Sigmoid colon (tissue), 7 donors: ENCODE results near the gene LPAR2. TPM values are rescaled to one million over a fixed set of nuclear protein-coding genes. Genes with fewer than 3 reads are reported as not detected.

Experiments
- DNase-seq: peaks from one replicate; pipeline ENCODE4 v3.0.0-alpha.2; 2019
- H3K27ac ChIP-seq, 4 donors: fragments of 200-600 bp; sonication (generic); one replicate each; pipeline ENCODE4 v1.5.1; 2016 to 2019; ENCODE audit warnings: mild to moderate bottlenecking in 1 of 4
- H3K27me3 ChIP-seq, 3 donors: fragments of 200-600 bp; sonication (generic); one replicate each; pipeline ENCODE4 v1.5.1; 2019; ENCODE audit warnings: mild to moderate bottlenecking in 1 of 3
- H3K36me3 ChIP-seq, 4 donors: fragments of 200-600 bp; sonication (generic); one replicate each; pipeline ENCODE4 v1.5.1; 2016 to 2019
- H3K4me1 ChIP-seq, 4 donors: fragments of 200-600 bp; sonication (generic); one replicate each; pipeline ENCODE4 v1.5.1; 2017 to 2019
- H3K4me3 ChIP-seq, 4 donors: fragments of 200-600 bp; sonication (generic); one replicate each; pipeline ENCODE4 v1.5.1; 2017 to 2019; ENCODE audit warnings: mild to moderate bottlenecking in 2 of 4, moderate library complexity in 1 of 4
- H3K9me3 ChIP-seq, 4 donors: fragments of 200-600 bp in 3 of 4; sonication (generic) in 3 of 4; one replicate each; pipeline versions ENCODE4 v1.5.1 to v1.6.1; 2013 to 2019
- EP300 ChIP-seq, 4 donors: sonication (generic); formaldehyde crosslinking; IDR thresholded peaks; one replicate each; pipeline ENCODE4 v1.6.1; 2017; ENCODE audit warnings: antibody characterized with exemption in 4 of 4
- POLR2A ChIP-seq, 2 donors: fragments of 450-650 bp; IDR thresholded peaks; one replicate each; pipeline ENCODE4 v1.6.1; 2016; ENCODE audit warnings: antibody characterized with exemption in 2 of 2, mild to moderate bottlenecking in 2 of 2, moderate library complexity in 2 of 2
- POLR2AphosphoS5 ChIP-seq, 4 donors: sonication (generic); formaldehyde crosslinking; IDR thresholded peaks; one replicate each; pipeline ENCODE4 v1.6.1; 2017; ENCODE audit warnings: antibody characterized with exemption in 4 of 4
- WGBS, 2 donors: extraction: QIAGEN DNeasy Blood & Tissue Kit; methylation state at CpG; one replicate each; pipeline ENCODE4 v1.1.7; 2013; 5-methylcytosine and 5-hydroxymethylcytosine counted together
- intact Hi-C: fragments of 100-400 bp; cut with DNase I; formaldehyde crosslinking; loops from one replicate; pipeline ENCODE4 v1.15.1; 2023
- polyA plus RNA-seq, 3 donors: library from polyadenylated mRNA; stranded (reverse); fragments of 200-250 nt; gene quantifications; one replicate each; pipeline ENCODE4 v1.2.3, GENCODE V29; 2013
- total RNA-seq, 4 donors: library from RNA; depleted of rRNA; stranded (reverse); fragments of >200 nt; gene quantifications; one replicate each; pipeline ENCODE4 v1.1.0, GENCODE V29; 2016
- TF ChIP-seq, protein P1 (sequence below), 4 experiments: fragments of 450-650 bp in 3 of 4; fragments of 200-600 bp in 1 of 4; IDR thresholded peaks; one replicate each; pipeline ENCODE4 v1.5.1; 2016 to 2019; ENCODE audit warnings: antibody characterized with exemption in 4 of 4, mild to moderate bottlenecking in 3 of 4, moderate library complexity in 2 of 4
- donor health status: healthy with polysubstance abuse.
- donor health status: Bipolar disorder and iron deficiency.
- donor health status: healthy.

Gene LPAR2
- total and polyA plus RNA-seq, 7 donors = 0.33 to 19.9 (median 3.6) TPM

DNA sequence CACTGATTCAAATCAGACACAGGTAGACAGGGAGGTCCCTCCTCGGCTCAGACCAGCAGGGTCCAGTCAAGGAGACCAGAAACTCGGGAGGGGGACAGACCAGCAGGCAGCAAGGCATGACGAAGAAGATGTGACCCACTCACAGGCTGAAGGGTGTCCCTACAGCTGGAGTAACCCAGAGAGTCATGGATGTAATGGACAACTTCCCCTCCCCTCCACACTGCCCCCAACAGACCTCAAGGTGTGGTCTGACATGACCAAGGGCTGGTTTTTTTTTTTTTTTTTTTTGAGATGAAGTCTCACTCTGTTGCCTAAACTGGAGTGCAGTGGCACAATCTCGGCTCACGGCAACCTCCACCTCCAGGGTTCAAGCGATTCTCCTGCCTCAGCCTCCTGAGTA is 43.7 kb downstream of the LPAR2 start:
- Histone ChIP-seq H3K4me3 (no peak overlapping the region), H3K36me3 (no peaks in the 10 kb centered on the region), H3K27ac (no peak overlapping the region), H3K9me3 (no peaks in the 10 kb centered on the region), H3K27me3 (no peaks in the 10 kb centered on the region), H3K4me1 (no peaks in the 10 kb centered on the region)
- 95 to 96% methylated on average over 6 of the region's 6 CpGs for WGBS, 2 donors
- DNase-seq = no peak
- intact Hi-C loops = no loop called here
- TF ChIP-seq POLR2A (IDR thresholded peaks at IDR 0.05) = no peak

DNA sequence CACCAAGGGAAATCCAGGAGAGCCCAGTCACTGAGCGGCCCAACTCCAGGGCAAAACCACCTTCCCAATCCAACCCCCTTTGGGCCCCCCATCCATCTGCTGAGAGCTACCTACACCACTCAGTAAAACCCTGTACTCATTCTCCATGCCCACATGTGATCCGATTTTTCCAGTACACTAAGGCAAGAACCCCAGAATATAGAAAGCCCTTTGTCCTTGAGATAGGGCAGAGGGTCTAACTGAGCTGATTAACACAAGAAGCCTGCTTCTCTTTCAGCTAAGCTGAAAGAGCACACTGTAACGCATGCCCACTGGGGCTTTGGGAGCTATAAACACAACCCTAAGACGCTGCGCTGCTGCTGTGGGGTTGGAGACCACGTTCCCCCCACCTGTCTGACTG is 45.5 kb downstream of the LPAR2 start:
- no peaks in the 10 kb centered on the region for H3K4me1 ChIP-seq
- no peaks in the 10 kb centered on the region for H3K36me3 ChIP-seq
- H3K9me3 ChIP-seq = no peaks in the 10 kb centered on the region
- no peak overlapping the region for H3K4me3 ChIP-seq
- H3K27me3 ChIP-seq = no peaks in the 10 kb centered on the region
- H3K27ac ChIP-seq = no peak overlapping the region
- intact Hi-C loops = no loop called here
- no peak for TF ChIP-seq POLR2A (IDR thresholded peaks at IDR 0.05)
- TF ChIP-seq EP300 (IDR thresholded peaks at IDR 0.05) = no peak
- TF ChIP-seq POLR2AphosphoS5 (IDR thresholded peaks at IDR 0.05) = no peak
- TF ChIP-seq, protein P1, sequence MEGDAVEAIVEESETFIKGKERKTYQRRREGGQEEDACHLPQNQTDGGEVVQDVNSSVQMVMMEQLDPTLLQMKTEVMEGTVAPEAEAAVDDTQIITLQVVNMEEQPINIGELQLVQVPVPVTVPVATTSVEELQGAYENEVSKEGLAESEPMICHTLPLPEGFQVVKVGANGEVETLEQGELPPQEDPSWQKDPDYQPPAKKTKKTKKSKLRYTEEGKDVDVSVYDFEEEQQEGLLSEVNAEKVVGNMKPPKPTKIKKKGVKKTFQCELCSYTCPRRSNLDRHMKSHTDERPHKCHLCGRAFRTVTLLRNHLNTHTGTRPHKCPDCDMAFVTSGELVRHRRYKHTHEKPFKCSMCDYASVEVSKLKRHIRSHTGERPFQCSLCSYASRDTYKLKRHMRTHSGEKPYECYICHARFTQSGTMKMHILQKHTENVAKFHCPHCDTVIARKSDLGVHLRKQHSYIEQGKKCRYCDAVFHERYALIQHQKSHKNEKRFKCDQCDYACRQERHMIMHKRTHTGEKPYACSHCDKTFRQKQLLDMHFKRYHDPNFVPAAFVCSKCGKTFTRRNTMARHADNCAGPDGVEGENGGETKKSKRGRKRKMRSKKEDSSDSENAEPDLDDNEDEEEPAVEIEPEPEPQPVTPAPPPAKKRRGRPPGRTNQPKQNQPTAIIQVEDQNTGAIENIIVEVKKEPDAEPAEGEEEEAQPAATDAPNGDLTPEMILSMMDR (IDR thresholded peaks at IDR 0.05) = no peak
- 93 to 97% methylated on average over 6 of the region's 6 CpGs for WGBS, 2 donors
- no peak for DNase-seq

DNA sequence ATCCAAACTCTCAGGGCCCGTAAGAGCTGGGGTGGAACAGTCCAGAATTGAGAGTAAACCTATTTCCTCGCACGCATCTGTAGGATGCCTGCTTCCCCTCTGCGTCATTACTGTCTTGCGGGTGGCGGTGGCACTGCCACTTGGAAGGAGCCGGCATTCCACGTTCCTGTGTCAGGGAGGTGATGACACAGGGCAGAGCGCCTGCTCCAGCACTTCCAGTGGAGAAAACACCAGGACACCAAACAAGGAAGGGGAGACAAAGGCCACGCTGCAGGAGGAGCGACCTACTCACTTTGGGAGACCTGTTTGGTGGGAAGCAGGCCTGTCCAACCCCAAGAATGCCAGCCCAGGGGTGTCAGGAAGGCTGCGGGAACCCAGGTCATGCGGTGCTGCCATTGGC is 46.6 kb downstream of the LPAR2 start:
- Histone ChIP-seq H3K9me3 (no peaks in the 10 kb centered on the region), H3K4me1 (no peaks in the 10 kb centered on the region), H3K27me3 (no peaks in the 10 kb centered on the region), H3K27ac (no peak overlapping the region), H3K4me3 (no peak overlapping the region), H3K36me3 (no peaks in the 10 kb centered on the region)
- WGBS, 2 donors = 94 to 97% methylated on average over 13 of the region's 13 CpGs
- TF ChIP-seq, protein P1 (IDR thresholded peaks at IDR 0.05) = no peak
- TF ChIP-seq EP300 (IDR thresholded peaks at IDR 0.05) = no peak
- TF ChIP-seq POLR2AphosphoS5 (IDR thresholded peaks at IDR 0.05) = no peak
- TF ChIP-seq POLR2A (IDR thresholded peaks at IDR 0.05) = no peak
- no peak for DNase-seq
- intact Hi-C loops = no loop called here

DNA sequence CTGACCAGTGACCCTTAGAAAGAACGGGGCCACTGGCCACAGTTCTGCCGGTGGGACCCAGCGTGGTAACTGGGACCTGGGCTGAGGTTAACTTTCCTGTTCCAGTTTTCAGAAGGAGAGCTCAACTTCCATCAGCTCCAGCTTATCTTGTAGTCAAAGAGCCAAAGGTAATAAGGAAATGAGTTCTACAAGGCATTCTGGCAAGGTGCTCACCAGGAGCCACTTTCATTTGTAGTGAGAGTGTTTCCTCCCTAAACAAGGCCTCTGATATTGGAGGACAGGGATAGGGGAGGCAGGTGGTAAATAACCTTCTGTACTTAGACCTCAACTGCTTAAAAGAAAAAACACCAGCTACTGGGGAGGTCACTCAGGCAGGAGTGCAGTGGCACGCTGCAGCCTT is 47.6 kb downstream of the LPAR2 start:
- WGBS, 2 donors = 19 to 71% methylated on average over 4 of the region's 4 CpGs
- Histone ChIP-seq H3K9me3 (no peaks in the 10 kb centered on the region), H3K36me3 (no peaks in the 10 kb centered on the region), H3K27me3 (no peaks in the 10 kb centered on the region), H3K4me1 (no peaks in the 10 kb centered on the region), H3K4me3 (no peak overlapping the region), H3K27ac (no peak overlapping the region)
- intact Hi-C loops = no loop called here
- DNase-seq = no peak
- TF ChIP-seq EP300 (IDR thresholded peaks at IDR 0.05) (no peak), POLR2A (IDR thresholded peaks at IDR 0.05) (no peak), POLR2AphosphoS5 (IDR thresholded peaks at IDR 0.05) (no peak)
- TF ChIP-seq, protein P1 (IDR thresholded peaks at IDR 0.05) = no peak

DNA sequence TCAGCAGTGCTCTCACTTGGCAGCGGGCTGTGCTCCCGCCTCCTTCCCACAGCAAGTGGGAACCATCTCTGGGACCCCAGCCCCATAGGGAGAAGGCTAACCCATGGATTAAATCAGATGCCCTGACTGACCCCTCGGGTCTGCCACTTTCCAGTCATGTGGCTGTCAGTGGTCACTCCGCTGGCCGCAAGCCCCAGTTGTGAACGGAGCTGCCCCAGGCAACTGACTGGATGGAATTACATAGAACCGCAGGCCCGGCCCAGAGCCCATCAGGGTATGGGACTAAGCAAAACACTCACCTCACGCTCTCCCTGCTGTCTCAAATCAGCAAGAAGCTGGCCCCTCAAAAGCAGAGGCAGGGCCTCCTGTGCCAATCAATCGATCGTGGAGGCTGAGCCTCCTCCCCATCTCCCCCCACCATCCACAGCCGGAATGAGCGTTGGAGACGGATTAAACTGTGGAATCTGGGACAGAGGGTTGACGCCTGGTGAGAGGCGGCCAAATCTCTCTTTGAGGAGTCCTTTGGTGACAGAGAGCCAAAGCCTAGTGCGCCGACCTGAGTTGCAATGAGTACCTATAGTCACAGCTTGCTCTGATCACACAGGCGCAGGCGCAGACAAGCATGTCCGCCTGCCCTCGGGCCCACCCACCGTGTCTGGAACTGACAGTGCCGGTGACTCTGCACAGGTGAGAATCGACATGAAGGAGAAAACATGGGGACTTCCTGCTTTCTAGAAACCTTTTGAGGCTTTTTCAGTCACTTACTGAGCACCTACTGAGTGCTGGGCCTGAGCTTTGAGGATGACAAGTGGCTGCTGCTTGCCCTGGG is 48.3 kb downstream of the LPAR2 start:
- DNase-seq = no peak
- no peak overlapping the region for H3K27ac ChIP-seq
- intact Hi-C loops = no loop called here

More for the DNA sequence above, 48.3 kb downstream of the LPAR2 start:
- no peaks in the 10 kb centered on the region for H3K4me1 ChIP-seq
- no peak overlapping the region for H3K4me3 ChIP-seq
- H3K27me3 ChIP-seq = no peaks in the 10 kb centered on the region
- H3K9me3 ChIP-seq = no peaks in the 10 kb centered on the region
- no peaks in the 10 kb centered on the region for H3K36me3 ChIP-seq
- WGBS, 2 donors = 90 to 92% methylated on average over 25 of the region's 25 CpGs
- no peak for TF ChIP-seq POLR2AphosphoS5 (IDR thresholded peaks at IDR 0.05)
- TF ChIP-seq, protein P1 (IDR thresholded peaks at IDR 0.05) = no peak
- no peak for TF ChIP-seq EP300 (IDR thresholded peaks at IDR 0.05)
- TF ChIP-seq POLR2A (IDR thresholded peaks at IDR 0.05) = no peak
